Neuronal stem cell (in vitro differentiated cells): ENCODE data around the gene PSMD6.

ENCODE experiments used
- DNase-seq: peaks from one replicate; pipeline ENCODE4 v3.0.0-alpha.2; 2013; ENCODE audit warnings: low spot score
- H2AFZ ChIP-seq: one replicate; pipeline ENCODE4 v1.6.1; 2013; ENCODE audit warnings: mild to moderate bottlenecking, low read length, inconsistent platforms
- H2AK5ac ChIP-seq: 2 replicates; pipeline ENCODE4 v1.6.1; 2013; ENCODE audit warnings: low read depth, mild to moderate bottlenecking, inconsistent platforms, low read length, moderate library complexity, mixed read lengths
- H2BK120ac ChIP-seq: 2 replicates; pipeline ENCODE4 v1.6.1; 2013; ENCODE audit warnings: low read depth, mild to moderate bottlenecking, inconsistent platforms, low read length, moderate library complexity, mixed read lengths
- H2BK12ac ChIP-seq: one replicate; pipeline ENCODE4 v1.6.1; 2013; ENCODE audit warnings: low read length, inconsistent platforms
- H2BK15ac ChIP-seq: 2 replicates; pipeline ENCODE4 v1.6.1; 2013; ENCODE audit warnings: mild to moderate bottlenecking, low read length, inconsistent platforms, mixed read lengths
- H2BK5ac ChIP-seq: one replicate; pipeline ENCODE4 v1.6.1; 2013; ENCODE audit warnings: inconsistent platforms, mild to moderate bottlenecking, low read length, moderate library complexity
- H3K14ac ChIP-seq: one replicate; pipeline ENCODE4 v1.6.1; 2013; ENCODE audit warnings: low read length, inconsistent platforms
- H3K18ac ChIP-seq: 2 replicates; pipeline ENCODE4 v1.6.1; 2013; ENCODE audit warnings: low read length, inconsistent platforms
- H3K23ac ChIP-seq: 2 replicates; pipeline ENCODE4 v1.6.1; 2013; ENCODE audit warnings: low read depth, mild to moderate bottlenecking, mixed read lengths, low read length, inconsistent platforms; ENCODE audit not compliant: poor library complexity
- H3K27ac ChIP-seq: replicated peaks from 3 replicates; pipeline ENCODE4 v1.5.1; 2013; ENCODE audit warnings: low read length, inconsistent platforms
- H3K27me3 ChIP-seq, 3 experiments: 2 replicates each; pipeline ENCODE4 v1.6.1; 2013; ENCODE audit warnings: low read length in 3 of 3, mild to moderate bottlenecking in 2 of 3, inconsistent platforms in 1 of 3, low read depth in 1 of 3, mixed read lengths in 1 of 3, moderate library complexity in 1 of 3; ENCODE audit not compliant: control insufficient read depth in 3 of 3, insufficient read depth in 3 of 3
- H3K36me3 ChIP-seq, 2 donors: replicated peaks in 1 of 2; 2 replicates each; pipeline ENCODE4 v1.6.1; 2013; ENCODE audit warnings: low read length in 2 of 2; ENCODE audit not compliant: control insufficient read depth in 2 of 2, insufficient read depth in 2 of 2
- H3K4ac ChIP-seq: 2 replicates; pipeline ENCODE4 v1.6.1; 2013; ENCODE audit warnings: inconsistent platforms, mild to moderate bottlenecking, low read length, moderate library complexity
- H3K4me1 ChIP-seq, 2 donors: 1 replicate in 1 of 2; 2 replicates in 1 of 2; pipeline ENCODE4 v1.6.1; 2013; ENCODE audit warnings: low read length in 2 of 2, low read depth in 1 of 2; ENCODE audit not compliant: control insufficient read depth in 2 of 2, insufficient read depth in 1 of 2
- H3K4me2 ChIP-seq: one replicate; pipeline ENCODE4 v1.6.1; 2013; ENCODE audit warnings: mild to moderate bottlenecking, low read length, inconsistent platforms; ENCODE audit not compliant: insufficient read depth, poor library complexity, severe bottlenecking
- H3K4me3 ChIP-seq, 2 donors: 2 replicates each; pipeline ENCODE4 v1.5.1; 2013; ENCODE audit warnings: low read length in 2 of 2, mild to moderate bottlenecking in 2 of 2, inconsistent platforms in 1 of 2, moderate library complexity in 1 of 2
- H3K79me1 ChIP-seq: one replicate; pipeline ENCODE4 v1.6.1; 2013; ENCODE audit warnings: low read depth, mild to moderate bottlenecking, inconsistent platforms, low read length, moderate library complexity
- H3K9ac ChIP-seq: one replicate; pipeline ENCODE4 v1.6.1; 2013; ENCODE audit warnings: mild to moderate bottlenecking, low read depth, low read length, inconsistent platforms; ENCODE audit not compliant: poor library complexity
- H3K9me3 ChIP-seq, 2 donors: replicated peaks in 1 of 2; 2 replicates each; pipeline versions ENCODE3 to v1.6.1; 2013; ENCODE audit warnings: low read length in 2 of 2, mild to moderate bottlenecking in 2 of 2, inconsistent platforms in 1 of 2, low read depth in 1 of 2, mixed read lengths in 1 of 2, moderate library complexity in 1 of 2; ENCODE audit not compliant: control insufficient read depth in 2 of 2, insufficient read depth in 1 of 2
- H4K8ac ChIP-seq: one replicate; pipeline ENCODE4 v1.6.1; 2013; ENCODE audit warnings: low read depth, mild to moderate bottlenecking, inconsistent platforms, low read length, moderate library complexity
- H4K91ac ChIP-seq: one replicate; pipeline ENCODE4 v1.6.1; 2013; ENCODE audit warnings: low read length, low read depth, mild to moderate bottlenecking, inconsistent platforms; ENCODE audit not compliant: poor library complexity
- WGBS, 2 donors: extraction: QIAGEN DNeasy Blood & Tissue Kit; methylation state at CpG; one replicate each; pipeline ENCODE4 v1.1.7; 2013; ENCODE audit warnings: missing lambda C conversion rate in 2 of 2, mixed read lengths in 1 of 2; ENCODE audit not compliant: insufficient read length in 2 of 2, insufficient replicate concordance in 1 of 2; ENCODE audit errors: extremely low coverage in 2 of 2; 5-methylcytosine and 5-hydroxymethylcytosine counted together

PSMD6 gene

DNA sequence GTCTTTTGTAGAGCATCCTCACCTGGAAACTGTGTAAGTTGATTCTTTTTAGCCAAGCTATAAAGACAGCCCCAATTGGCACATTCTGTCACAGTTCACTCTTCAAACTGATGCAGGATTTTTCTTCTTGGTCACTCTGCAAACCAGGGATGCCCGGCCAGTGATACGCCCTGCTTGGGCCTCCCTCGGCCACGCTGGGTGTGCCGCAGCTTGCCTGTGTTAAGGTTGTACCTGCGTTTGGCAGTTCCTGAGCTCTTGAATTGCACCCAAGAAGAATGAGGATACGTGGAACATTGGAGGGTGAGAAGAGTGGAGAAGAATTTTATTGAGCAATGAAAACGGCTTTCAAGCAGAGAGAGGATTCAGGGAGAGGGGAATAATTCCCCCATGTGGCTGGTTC is 49.9 kb downstream of the PSMD6 start:
- Histone ChIP-seq H3K14ac (no peak overlapping the region), H3K4me1 (peaks cover 40 to 44% of the 10 kb centered on the region in 2 donors), H3K9me3 (peaks cover 0 to 3% of the 10 kb centered on the region in 2 donors), H3K4ac (no peak overlapping the region), H3K79me1 (no peaks in the 10 kb centered on the region), H3K36me3 (peaks cover 0 to 17% of the 10 kb centered on the region in 2 donors), H2BK12ac (peak overlapping the region; percentile 41), H2AK5ac (peak overlapping the region; percentile 2), H3K27me3 (no peaks in the 10 kb centered on the region), H4K91ac (no peak overlapping the region), H2BK5ac (no peak overlapping the region), H3K23ac (no peak overlapping the region), H2BK120ac (no peak overlapping the region), H3K18ac (peak overlapping the region; percentile 64), H3K4me2 (no peak overlapping the region), H2AFZ (no peak overlapping the region), H4K8ac (no peak overlapping the region), H3K27ac (peak overlapping the region; percentile 46), H3K4me3 (no peak overlapping the region), H3K9ac (no peak overlapping the region), H2BK15ac (no peak overlapping the region)
- no peak for DNase-seq
- no CpG with 5 or more reads among the region's 8 CpGs for WGBS, 2 donors

DNA sequence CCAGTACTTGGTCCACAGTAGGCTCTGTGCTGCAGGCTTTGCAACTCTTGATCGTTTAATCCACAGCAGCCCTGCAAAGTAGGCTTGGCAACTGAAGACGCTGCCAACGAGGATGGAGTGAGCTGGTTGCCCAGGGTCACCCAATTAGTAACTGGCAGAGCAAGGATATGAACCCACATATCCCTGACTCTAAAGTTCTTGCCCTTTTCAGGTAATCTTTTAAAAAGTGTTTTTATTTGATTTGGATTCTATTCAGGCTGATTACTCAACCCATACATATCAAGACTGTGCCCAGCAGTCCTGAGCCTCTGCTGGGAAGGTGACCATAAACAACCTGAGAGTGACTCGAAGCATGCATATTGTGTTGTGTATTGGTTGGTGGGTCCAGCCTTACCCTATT is 50.3 kb downstream of the PSMD6 start:
- H3K9me3 ChIP-seq, result peaks cover 0 to 3% of the 10 kb centered on the region in 2 donors
- H3K4me1 ChIP-seq, result peaks cover 41 to 48% of the 10 kb centered on the region in 2 donors
- H3K4me2 ChIP-seq, result no peak overlapping the region
- no peak overlapping the region for H3K14ac ChIP-seq
- no peak overlapping the region for H3K9ac ChIP-seq
- H2BK5ac ChIP-seq, result no peak overlapping the region
- no peak overlapping the region for H4K91ac ChIP-seq
- peaks cover 0 to 17% of the 10 kb centered on the region in 2 donors for H3K36me3 ChIP-seq
- H3K27me3 ChIP-seq, result no peaks in the 10 kb centered on the region
- DNase-seq, result no peak
- peak overlapping the region; percentile 2 for H2AK5ac ChIP-seq
- no peak overlapping the region for H2BK120ac ChIP-seq
- H3K4me3 ChIP-seq, result no peak overlapping the region
- H3K23ac ChIP-seq, result no peak overlapping the region
- no peak overlapping the region for H4K8ac ChIP-seq
- peak overlapping the region; percentile 20 for H3K18ac ChIP-seq
- no peak overlapping the region for H2BK15ac ChIP-seq
- H3K27ac ChIP-seq, result peak overlapping the region; percentile 83
- no peaks in the 10 kb centered on the region for H3K79me1 ChIP-seq
- no CpG with 5 or more reads among the region's 4 CpGs for WGBS, 2 donors
- no peak overlapping the region for H2BK12ac ChIP-seq
- H2AFZ ChIP-seq, result no peak overlapping the region
- H3K4ac ChIP-seq, result no peak overlapping the region

DNA sequence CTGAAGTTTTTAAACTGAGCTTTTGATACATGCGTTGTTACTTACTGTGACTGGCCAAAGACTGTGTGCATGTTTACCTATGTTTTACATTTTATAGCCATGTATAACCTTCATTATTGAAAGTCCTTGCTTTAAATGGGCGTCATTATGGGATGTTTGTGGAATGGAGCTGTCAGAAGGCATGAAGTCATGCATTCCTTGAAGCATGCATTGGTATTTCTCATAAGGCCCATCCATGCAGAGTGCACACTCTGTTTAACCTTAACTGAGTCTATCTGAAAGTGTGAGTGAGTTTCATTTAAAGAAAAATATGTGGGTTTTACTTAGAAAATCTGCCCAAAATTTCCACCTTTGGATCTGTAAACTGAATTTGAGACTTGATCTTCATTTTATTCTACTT is 51.1 kb downstream of the PSMD6 start:
- Histone ChIP-seq H3K4me1 (peaks cover 41 to 52% of the 10 kb centered on the region in 2 donors), H2BK15ac (no peak overlapping the region), H3K14ac (no peak overlapping the region), H2BK12ac (no peak overlapping the region), H3K4me3 (no peak overlapping the region), H2BK5ac (no peak overlapping the region), H3K4ac (no peak overlapping the region), H4K91ac (no peak overlapping the region), H3K4me2 (no peak overlapping the region), H4K8ac (no peak overlapping the region), H2AFZ (no peak overlapping the region), H3K36me3 (peaks cover 0 to 17% of the 10 kb centered on the region in 2 donors), H3K18ac (no peak overlapping the region), H3K9ac (no peak overlapping the region), H2AK5ac (no peak overlapping the region), H2BK120ac (no peak overlapping the region), H3K23ac (no peak overlapping the region), H3K9me3 (peaks cover 0 to 3% of the 10 kb centered on the region in 2 donors), H3K27ac (peak overlapping the region; percentile 83), H3K79me1 (no peaks in the 10 kb centered on the region), H3K27me3 (no peaks in the 10 kb centered on the region)
- no CpG with 5 or more reads among the region's 2 CpGs for WGBS, 2 donors
- DNase-seq, result no peak

DNA sequence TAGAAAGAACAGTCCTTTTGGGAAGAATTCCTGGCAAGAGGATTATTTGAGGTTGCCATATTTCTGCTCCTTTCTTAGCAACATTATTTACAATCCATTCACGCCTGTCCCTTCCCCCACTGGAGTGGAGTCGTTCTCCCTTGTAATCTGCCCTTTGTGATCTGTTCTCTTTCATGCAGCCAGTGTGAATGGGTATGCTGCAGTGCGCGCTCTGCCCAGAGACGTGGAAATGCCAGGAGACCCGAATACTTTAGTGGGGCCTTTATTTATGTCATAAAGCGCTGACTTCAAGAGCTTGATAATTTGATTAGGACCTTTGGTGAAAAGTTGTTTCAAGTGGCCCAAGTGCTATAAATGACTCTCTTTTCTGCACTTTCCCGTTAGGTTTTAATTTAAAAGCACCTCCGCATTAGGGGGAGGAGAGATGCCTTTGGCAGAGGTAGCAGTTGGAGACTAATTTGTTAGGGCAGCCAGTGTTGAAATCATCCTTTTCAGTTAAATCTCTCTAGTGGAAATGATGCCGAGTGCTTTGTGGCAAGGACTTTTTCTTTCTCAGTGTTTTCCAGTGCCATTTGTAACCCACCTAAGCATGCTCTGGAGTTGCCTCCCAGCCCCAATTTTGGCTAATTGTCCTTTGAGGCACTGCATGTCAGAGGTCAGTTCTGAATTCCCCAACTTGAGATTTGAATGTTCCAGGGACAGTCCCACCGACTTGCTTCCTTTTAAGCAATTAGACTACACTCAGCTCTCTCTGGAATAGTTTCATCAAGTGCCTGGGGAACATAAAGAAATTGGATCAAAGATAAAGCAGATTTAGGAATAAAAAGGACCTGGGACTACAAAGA is 52.4 kb downstream of the PSMD6 start:
- Histone ChIP-seq H4K91ac (no peak overlapping the region), H2AK5ac (no peak overlapping the region), H2BK120ac (no peak overlapping the region), H3K79me1 (no peaks in the 10 kb centered on the region), H3K14ac (no peak overlapping the region), H2BK5ac (no peak overlapping the region), H3K9me3 (peaks cover 0 to 3% of the 10 kb centered on the region in 2 donors), H3K4me3 (peak overlapping the region in 1 of 2 donors; percentile 15), H3K9ac (no peak overlapping the region), H2BK15ac (no peak overlapping the region), H3K27me3 (no peaks in the 10 kb centered on the region), H2AFZ (peak overlapping the region; percentile 62), H3K18ac (no peak overlapping the region), H3K23ac (no peak overlapping the region), H2BK12ac (no peak overlapping the region), H3K4ac (no peak overlapping the region), H3K36me3 (peaks cover 0 to 17% of the 10 kb centered on the region in 2 donors), H3K4me2 (peak overlapping the region; percentile 37), H3K27ac (peak overlapping the region; percentile 95), H3K4me1 (peaks cover 41 to 51% of the 10 kb centered on the region in 2 donors), H4K8ac (no peak overlapping the region)
- DNase-seq, result peak; percentile 85
- no CpG with 5 or more reads among the region's 11 CpGs for WGBS, 2 donors
